Measurements from ENCODE around the gene TEX35.
A peak's percentile ranks its signal among the peaks of the same experiment; 100 is the strongest.

Gene TEX35

GRCh38 chr1:178534137-178534868 is 21.4 kb downstream of the TEX35 start:
- no peak overlapping the region for H3K4me3 ChIP-seq (ENCODE audit: low read depth, low read length)
- TF ChIP-seq, protein P1, sequence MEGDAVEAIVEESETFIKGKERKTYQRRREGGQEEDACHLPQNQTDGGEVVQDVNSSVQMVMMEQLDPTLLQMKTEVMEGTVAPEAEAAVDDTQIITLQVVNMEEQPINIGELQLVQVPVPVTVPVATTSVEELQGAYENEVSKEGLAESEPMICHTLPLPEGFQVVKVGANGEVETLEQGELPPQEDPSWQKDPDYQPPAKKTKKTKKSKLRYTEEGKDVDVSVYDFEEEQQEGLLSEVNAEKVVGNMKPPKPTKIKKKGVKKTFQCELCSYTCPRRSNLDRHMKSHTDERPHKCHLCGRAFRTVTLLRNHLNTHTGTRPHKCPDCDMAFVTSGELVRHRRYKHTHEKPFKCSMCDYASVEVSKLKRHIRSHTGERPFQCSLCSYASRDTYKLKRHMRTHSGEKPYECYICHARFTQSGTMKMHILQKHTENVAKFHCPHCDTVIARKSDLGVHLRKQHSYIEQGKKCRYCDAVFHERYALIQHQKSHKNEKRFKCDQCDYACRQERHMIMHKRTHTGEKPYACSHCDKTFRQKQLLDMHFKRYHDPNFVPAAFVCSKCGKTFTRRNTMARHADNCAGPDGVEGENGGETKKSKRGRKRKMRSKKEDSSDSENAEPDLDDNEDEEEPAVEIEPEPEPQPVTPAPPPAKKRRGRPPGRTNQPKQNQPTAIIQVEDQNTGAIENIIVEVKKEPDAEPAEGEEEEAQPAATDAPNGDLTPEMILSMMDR (IDR thresholded peaks at IDR 0.05; ENCODE audit: control insufficient read depth, extremely low read depth, insufficient read depth), result no peak
- no peak for DNase-seq (ENCODE audit: low read depth)

- TF ChIP-seq, protein P1 (IDR thresholded peaks at IDR 0.05; ENCODE audit: control insufficient read depth, extremely low read depth, insufficient read depth), result no peak
- no peak for DNase-seq (ENCODE audit: low read depth)
These were observed 23.4 kb downstream of the TEX35 start for GRCh38 chr1:178536329-178536728.

GRCh38 chr1:178536844-178537371 is 24.0 kb downstream of the TEX35 start:
- TF ChIP-seq, protein P1 (IDR thresholded peaks at IDR 0.05; ENCODE audit: control insufficient read depth, extremely low read depth, insufficient read depth), result no peak
- peak; percentile 59 for DNase-seq (ENCODE audit: low read depth)
- H3K4me3 ChIP-seq (ENCODE audit: low read depth, low read length), result no peak overlapping the region

More at GRCh38 chr1:178536329-178536728, 23.4 kb downstream of the TEX35 start:
- H3K4me3 ChIP-seq (ENCODE audit: low read depth, low read length), result no peak overlapping the region

DNA sequence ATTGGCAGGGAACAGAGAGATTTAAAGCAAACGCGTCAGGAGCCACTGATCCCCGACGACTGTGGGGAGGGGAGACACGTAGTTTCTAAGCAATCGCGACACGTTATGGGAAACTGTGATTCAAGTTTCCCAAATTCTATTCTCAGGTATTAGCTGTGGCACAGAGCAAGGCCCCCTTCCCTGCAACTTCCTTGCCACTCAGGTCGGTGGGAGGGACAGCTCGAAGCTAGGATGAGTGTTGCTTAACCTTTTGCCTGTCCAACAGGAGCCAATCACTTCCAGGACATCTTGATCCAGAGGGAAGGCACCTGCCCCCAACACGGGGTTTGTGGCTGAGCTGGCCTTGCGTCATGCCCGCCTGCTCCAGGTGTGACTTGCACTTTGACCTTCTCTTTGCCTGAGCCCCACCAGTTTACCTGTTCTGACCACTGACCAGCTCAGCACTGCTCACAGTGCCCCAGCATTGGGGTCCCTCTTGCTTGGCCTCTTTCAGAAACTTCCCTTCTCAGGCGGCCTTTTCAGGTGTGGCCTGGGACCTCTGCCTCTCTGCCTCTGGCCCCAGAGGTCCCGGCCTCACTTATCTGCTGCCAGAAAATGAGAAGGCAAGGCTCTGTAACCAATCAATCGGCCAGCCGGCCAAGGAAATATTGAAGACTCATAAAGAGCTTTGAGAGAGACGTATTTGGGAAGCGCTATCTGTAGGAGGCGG is 24.6 kb downstream of the TEX35 start:
- DNase-seq (ENCODE audit: low read depth), result no peak
- H3K4me3 ChIP-seq (ENCODE audit: low read depth, low read length), result no peak overlapping the region
- TF ChIP-seq, protein P1 (IDR thresholded peaks at IDR 0.05; ENCODE audit: control insufficient read depth, extremely low read depth, insufficient read depth), result no peak

- no peak for DNase-seq (ENCODE audit: low read depth)
- no peak overlapping the region for H3K4me3 ChIP-seq (ENCODE audit: low read depth, low read length)
- TF ChIP-seq, protein P1 (IDR thresholded peaks at IDR 0.05; ENCODE audit: control insufficient read depth, extremely low read depth, insufficient read depth), result no peak
These were observed 25.4 kb downstream of the TEX35 start for GRCh38 chr1:178538192-178538916.

DNA sequence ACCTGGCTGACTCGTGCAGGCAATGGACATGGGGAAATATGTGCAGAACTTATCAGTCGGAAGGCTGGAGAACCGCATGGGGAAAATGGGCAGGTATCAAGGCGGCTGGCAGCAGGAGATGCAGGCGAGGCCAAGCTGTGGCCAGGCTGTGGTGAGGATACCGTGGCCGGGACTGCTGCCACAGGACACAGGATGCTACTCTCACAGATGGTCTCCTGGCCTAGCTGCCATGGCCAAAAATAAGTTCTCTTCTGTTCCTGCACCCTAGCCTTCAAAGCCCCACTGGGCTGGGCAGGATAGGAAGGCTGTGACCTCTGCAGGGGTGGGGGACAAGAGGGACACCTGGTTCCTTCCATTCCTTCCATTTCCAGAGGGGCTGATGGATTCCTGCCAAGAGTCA is 26.4 kb downstream of the TEX35 start:
- TF ChIP-seq, protein P1 (IDR thresholded peaks at IDR 0.05; ENCODE audit: control insufficient read depth, extremely low read depth, insufficient read depth), result no peak
- H3K4me3 ChIP-seq (ENCODE audit: low read depth, low read length), result no peak overlapping the region
- DNase-seq (ENCODE audit: low read depth), result no peak

All from LNCaP clone FGC (cell line).